ENCODE results near the gene IRX6.

DNA sequence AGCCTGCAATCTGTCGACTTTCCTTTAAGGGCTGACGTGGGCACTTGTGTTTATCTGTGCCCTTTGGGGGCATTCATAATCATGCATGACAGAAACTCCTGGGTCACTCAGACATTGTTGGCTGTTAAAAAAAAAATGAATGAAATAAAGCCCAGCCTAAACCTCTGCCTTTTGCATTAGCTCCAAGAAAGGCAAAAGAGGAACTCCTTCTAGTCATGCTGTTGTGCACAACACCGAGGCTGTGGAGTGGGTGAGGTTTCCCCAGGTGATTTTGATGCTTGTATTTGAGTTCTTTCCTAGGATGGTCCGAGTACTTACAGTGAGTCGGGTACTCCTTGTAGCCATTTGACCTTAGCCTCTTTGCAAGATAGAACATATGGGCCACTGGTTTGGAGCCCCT, 49.6 kb upstream of the IRX6 start:
- TF ChIP-seq, protein P1, sequence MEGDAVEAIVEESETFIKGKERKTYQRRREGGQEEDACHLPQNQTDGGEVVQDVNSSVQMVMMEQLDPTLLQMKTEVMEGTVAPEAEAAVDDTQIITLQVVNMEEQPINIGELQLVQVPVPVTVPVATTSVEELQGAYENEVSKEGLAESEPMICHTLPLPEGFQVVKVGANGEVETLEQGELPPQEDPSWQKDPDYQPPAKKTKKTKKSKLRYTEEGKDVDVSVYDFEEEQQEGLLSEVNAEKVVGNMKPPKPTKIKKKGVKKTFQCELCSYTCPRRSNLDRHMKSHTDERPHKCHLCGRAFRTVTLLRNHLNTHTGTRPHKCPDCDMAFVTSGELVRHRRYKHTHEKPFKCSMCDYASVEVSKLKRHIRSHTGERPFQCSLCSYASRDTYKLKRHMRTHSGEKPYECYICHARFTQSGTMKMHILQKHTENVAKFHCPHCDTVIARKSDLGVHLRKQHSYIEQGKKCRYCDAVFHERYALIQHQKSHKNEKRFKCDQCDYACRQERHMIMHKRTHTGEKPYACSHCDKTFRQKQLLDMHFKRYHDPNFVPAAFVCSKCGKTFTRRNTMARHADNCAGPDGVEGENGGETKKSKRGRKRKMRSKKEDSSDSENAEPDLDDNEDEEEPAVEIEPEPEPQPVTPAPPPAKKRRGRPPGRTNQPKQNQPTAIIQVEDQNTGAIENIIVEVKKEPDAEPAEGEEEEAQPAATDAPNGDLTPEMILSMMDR (IDR thresholded peaks at IDR 0.05; ENCODE audit: borderline replicate concordance, extremely low read depth, low read length, poor library complexity, severe bottlenecking): no peak
- no peak for TF ChIP-seq EZH2 (IDR thresholded peaks at IDR 0.05; ENCODE audit: borderline replicate concordance, low read depth, low read length, severe bottlenecking)
